H9 (cell line): ENCODE data around the gene PITPNM1. TPM values are rescaled to one million over a fixed set of nuclear protein-coding genes. Genes with fewer than 3 reads are reported as not detected.

Experiments
- DNase-seq: peaks from one replicate; pipeline ENCODE4 v3.0.0-alpha.2; 2017
- H2AFZ ChIP-seq: one replicate; pipeline ENCODE4 v1.6.1; 2013; ENCODE audit warnings: mild to moderate bottlenecking, low read length, control low read depth, moderate library complexity
- H2AK5ac ChIP-seq: 2 replicates; pipeline ENCODE4 v1.6.1; 2013; ENCODE audit warnings: low read length, control low read depth, mixed read lengths; ENCODE audit not compliant: insufficient read length
- H2BK120ac ChIP-seq: one replicate; pipeline ENCODE4 v1.6.1; 2013; ENCODE audit warnings: low read depth, mild to moderate bottlenecking, low read length, control low read depth, inconsistent platforms; ENCODE audit not compliant: poor library complexity, severe bottlenecking
- H2BK12ac ChIP-seq: 2 replicates; pipeline ENCODE4 v1.6.1; 2013; ENCODE audit warnings: low read length, control low read depth, mixed read lengths, low read depth; ENCODE audit not compliant: insufficient read length
- H2BK15ac ChIP-seq: 2 replicates; pipeline ENCODE4 v1.6.1; 2013; ENCODE audit warnings: low read depth, low read length, control low read depth
- H2BK20ac ChIP-seq: one replicate; pipeline ENCODE4 v1.6.1; 2013; ENCODE audit warnings: low read depth, mild to moderate bottlenecking, low read length, control low read depth, inconsistent platforms; ENCODE audit not compliant: poor library complexity, severe bottlenecking
- H2BK5ac ChIP-seq: 2 replicates; pipeline ENCODE4 v1.6.1; 2013; ENCODE audit warnings: low read length, control low read depth, mixed read lengths; ENCODE audit not compliant: insufficient read length
- H3K14ac ChIP-seq: 2 replicates; pipeline ENCODE4 v1.6.1; 2013; ENCODE audit warnings: low read length, control low read depth; ENCODE audit not compliant: insufficient read depth
- H3K18ac ChIP-seq: 2 replicates; pipeline ENCODE4 v1.6.1; 2013; ENCODE audit warnings: low read depth, mild to moderate bottlenecking, mixed read lengths, low read length, control low read depth; ENCODE audit not compliant: insufficient read length
- H3K23ac ChIP-seq: 2 replicates; pipeline ENCODE4 v1.6.1; 2013; ENCODE audit warnings: low read length, control low read depth, mixed read lengths, low read depth; ENCODE audit not compliant: insufficient read length
- H3K23me2 ChIP-seq: 2 replicates; pipeline ENCODE4 v1.6.1; 2013; ENCODE audit warnings: low read depth, mild to moderate bottlenecking, mixed read lengths, low read length, control low read depth; ENCODE audit not compliant: insufficient read length, poor library complexity, severe bottlenecking
- H3K27ac ChIP-seq: 2 replicates; pipeline ENCODE4 v1.5.1; 2013; ENCODE audit warnings: low read length, control low read depth, mixed read lengths, low read depth; ENCODE audit not compliant: insufficient read length
- H3K27me3 ChIP-seq: 2 replicates; pipeline ENCODE4 v1.6.1; 2013; ENCODE audit warnings: low read length, control low read depth, inconsistent platforms; ENCODE audit not compliant: insufficient read depth
- H3K4ac ChIP-seq: 2 replicates; pipeline ENCODE4 v1.6.1; 2013; ENCODE audit warnings: low read depth, mild to moderate bottlenecking, control low read depth, inconsistent platforms, low read length, moderate library complexity
- H3K4me1 ChIP-seq: 2 replicates; pipeline ENCODE4 v1.6.1; 2013; ENCODE audit warnings: low read length, control low read depth, inconsistent platforms; ENCODE audit not compliant: insufficient read depth
- H3K4me2 ChIP-seq: 2 replicates; pipeline ENCODE4 v1.6.1; 2013; ENCODE audit warnings: low read length, control low read depth, mixed read lengths; ENCODE audit not compliant: insufficient read length, insufficient read depth
- H3K56ac ChIP-seq: 2 replicates; pipeline ENCODE4 v1.6.1; 2013; ENCODE audit warnings: low read depth, mild to moderate bottlenecking, mixed read lengths, low read length, control low read depth; ENCODE audit not compliant: insufficient read length
- H3K79me1 ChIP-seq: 2 replicates; pipeline ENCODE4 v1.6.1; 2013; ENCODE audit warnings: low read depth, mild to moderate bottlenecking, moderate library complexity, low read length, control low read depth, inconsistent platforms; ENCODE audit not compliant: insufficient read depth, poor library complexity, severe bottlenecking
- H3K79me2 ChIP-seq: 2 replicates; pipeline ENCODE4 v1.6.1; 2013; ENCODE audit warnings: low read length, control low read depth, inconsistent platforms; ENCODE audit not compliant: insufficient read depth
- H3K9ac ChIP-seq: 2 replicates; pipeline ENCODE4 v1.6.1; 2013; ENCODE audit warnings: low read length, control low read depth, mixed read lengths; ENCODE audit not compliant: insufficient read length; ENCODE audit errors: extremely low read depth
- H3K9me3 ChIP-seq: one replicate; pipeline ENCODE4 v1.6.1; 2013; ENCODE audit warnings: low read depth, low read length, inconsistent platforms; ENCODE audit not compliant: control insufficient read depth
- H3T11ph ChIP-seq: one replicate; pipeline ENCODE4 v1.6.1; 2013; ENCODE audit warnings: mild to moderate bottlenecking, low read length, control low read depth, inconsistent platforms
- H4K20me1 ChIP-seq: one replicate; pipeline ENCODE4 v1.6.1; 2013; ENCODE audit not compliant: control insufficient read depth, insufficient read length, insufficient read depth
- H4K5ac ChIP-seq: 2 replicates; pipeline ENCODE4 v1.6.1; 2013; ENCODE audit warnings: low read depth, mild to moderate bottlenecking, mixed read lengths, low read length, control low read depth; ENCODE audit not compliant: insufficient read length
- H4K8ac ChIP-seq: replicated peaks from 2 replicates; pipeline ENCODE4 v1.6.1; 2013; ENCODE audit warnings: low read length, control low read depth, mixed read lengths, low read depth; ENCODE audit not compliant: insufficient read length
- H4K91ac ChIP-seq: 2 replicates; pipeline ENCODE4 v1.6.1; 2013; ENCODE audit warnings: low read depth, mild to moderate bottlenecking, moderate library complexity, mixed read lengths, low read length, control low read depth; ENCODE audit not compliant: insufficient read length
- H3K27ac Mint-ChIP-seq, 3 experiments: 2 replicates in 2 of 3; 3 replicates in 1 of 3; pipeline ENCODE4 v1.8.0; 2020 to 2021; ENCODE audit warnings: mixed read lengths in 3 of 3, mild to moderate bottlenecking in 1 of 3, moderate library complexity in 1 of 3
- H3K27me3 Mint-ChIP-seq: 2 replicates; pipeline ENCODE4 v1.8.0; 2021; ENCODE audit warnings: low read depth, mild to moderate bottlenecking, moderate library complexity, mixed read lengths
- H3K36me3 Mint-ChIP-seq, 3 experiments: 2 replicates in 2 of 3; 3 replicates in 1 of 3; pipeline ENCODE4 v1.8.0; 2020 to 2021; ENCODE audit warnings: low read depth in 3 of 3, mixed read lengths in 3 of 3; ENCODE audit not compliant: insufficient read depth in 1 of 3
- H3K4me1 Mint-ChIP-seq, 2 experiments: 2 replicates each; pipeline ENCODE4 v1.8.0; 2020; ENCODE audit warnings: mixed read lengths in 2 of 2
- H3K4me3 Mint-ChIP-seq, 2 experiments: 2 replicates in 1 of 2; 3 replicates in 1 of 2; pipeline ENCODE4 v1.8.0; 2020 to 2021; ENCODE audit warnings: mild to moderate bottlenecking in 2 of 2, mixed read lengths in 2 of 2, moderate library complexity in 1 of 2
- H3K9me3 Mint-ChIP-seq, 2 experiments: 2 replicates in 1 of 2; 3 replicates in 1 of 2; pipeline ENCODE4 v1.8.0; 2020; ENCODE audit warnings: mild to moderate bottlenecking in 2 of 2, mixed read lengths in 2 of 2, moderate library complexity in 1 of 2
- WGBS: extraction: QIAGEN DNeasy Blood & Tissue Kit; methylation state at CpG from one replicate; pipeline ENCODE4 v1.1.7; 2013; ENCODE audit warnings: missing lambda C conversion rate, low lambda C conversion rate, mixed read lengths; ENCODE audit not compliant: insufficient read length; ENCODE audit errors: extremely low coverage; 5-methylcytosine and 5-hydroxymethylcytosine counted together
- total RNA-seq: library from RNA; stranded (reverse); gene quantifications from 2 replicates; pipeline ENCODE4 v1.2.1, GENCODE V29; 2021
- TF ChIP-seq, protein P1 (sequence below): fragments of 200-600 bp; sonication (generic); conservative IDR thresholded peaks from 3 replicates; pipeline ENCODE4 v1.8.0; 2021; ENCODE audit warnings: antibody characterized with exemption, mild to moderate bottlenecking

Gene PITPNM1
- total RNA-seq, 1 experiment from 2014 or later, result 43.5 TPM

DNA sequence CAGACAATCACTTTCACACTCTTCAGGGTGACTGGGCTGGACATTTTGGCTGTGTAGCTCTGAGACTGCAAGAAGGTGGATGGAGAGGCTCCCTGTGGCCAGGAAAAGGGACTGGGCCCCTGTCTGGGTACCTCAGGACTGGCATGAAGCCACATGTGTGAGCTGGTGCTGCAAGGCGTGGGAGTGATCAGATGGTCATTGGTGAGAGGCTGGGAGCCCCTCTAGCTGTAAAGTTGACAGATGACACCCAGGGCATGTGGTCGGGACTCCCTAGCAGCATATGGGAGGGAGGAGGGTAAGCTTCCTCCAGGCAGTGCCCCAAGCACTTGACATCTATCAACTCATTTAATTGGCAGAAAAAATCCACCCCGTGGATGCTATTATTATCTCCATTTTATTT, 37.0 kb upstream of the PITPNM1 start:
- H3K79me2 ChIP-seq, result no peaks in the 10 kb centered on the region
- H4K8ac ChIP-seq, result no peak overlapping the region
- H2BK5ac ChIP-seq, result no peak overlapping the region
- no peak overlapping the region for H3K4me2 ChIP-seq
- Mint-ChIP-seq H3K4me1 (peaks cover 4 to 9% of the 10 kb centered on the region in 2 experiments), H3K27me3 (peaks cover 20% of the 10 kb centered on the region), H3K27ac (no peak overlapping the region), H3K4me3 (no peak overlapping the region), H3K36me3 (no peaks in the 10 kb centered on the region), H3K9me3 (peaks cover 2% of the 10 kb centered on the region in 2 experiments; a peak in 3 of 5 replicates)
- no peaks in the 10 kb centered on the region for H3K4me1 ChIP-seq
- H3T11ph ChIP-seq, result no peak overlapping the region
- H3K14ac ChIP-seq, result no peak overlapping the region
- no peak overlapping the region for H4K91ac ChIP-seq
- no peak overlapping the region for H3K23ac ChIP-seq
- H3K9me3 ChIP-seq, result no peaks in the 10 kb centered on the region
- no peak overlapping the region for H4K5ac ChIP-seq
- H2BK15ac ChIP-seq, result no peak overlapping the region
- H4K20me1 ChIP-seq, result no peaks in the 10 kb centered on the region
- no CpG with 5 or more reads among the region's 3 CpGs for WGBS
- no peak overlapping the region for H3K9ac ChIP-seq
- no peak for DNase-seq
- no peak overlapping the region for H3K56ac ChIP-seq
- TF ChIP-seq, protein P1, sequence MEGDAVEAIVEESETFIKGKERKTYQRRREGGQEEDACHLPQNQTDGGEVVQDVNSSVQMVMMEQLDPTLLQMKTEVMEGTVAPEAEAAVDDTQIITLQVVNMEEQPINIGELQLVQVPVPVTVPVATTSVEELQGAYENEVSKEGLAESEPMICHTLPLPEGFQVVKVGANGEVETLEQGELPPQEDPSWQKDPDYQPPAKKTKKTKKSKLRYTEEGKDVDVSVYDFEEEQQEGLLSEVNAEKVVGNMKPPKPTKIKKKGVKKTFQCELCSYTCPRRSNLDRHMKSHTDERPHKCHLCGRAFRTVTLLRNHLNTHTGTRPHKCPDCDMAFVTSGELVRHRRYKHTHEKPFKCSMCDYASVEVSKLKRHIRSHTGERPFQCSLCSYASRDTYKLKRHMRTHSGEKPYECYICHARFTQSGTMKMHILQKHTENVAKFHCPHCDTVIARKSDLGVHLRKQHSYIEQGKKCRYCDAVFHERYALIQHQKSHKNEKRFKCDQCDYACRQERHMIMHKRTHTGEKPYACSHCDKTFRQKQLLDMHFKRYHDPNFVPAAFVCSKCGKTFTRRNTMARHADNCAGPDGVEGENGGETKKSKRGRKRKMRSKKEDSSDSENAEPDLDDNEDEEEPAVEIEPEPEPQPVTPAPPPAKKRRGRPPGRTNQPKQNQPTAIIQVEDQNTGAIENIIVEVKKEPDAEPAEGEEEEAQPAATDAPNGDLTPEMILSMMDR, result no peak
- H3K23me2 ChIP-seq, result no peaks in the 10 kb centered on the region
- no peaks in the 10 kb centered on the region for H3K79me1 ChIP-seq
- no peak overlapping the region for H2AFZ ChIP-seq
- H3K18ac ChIP-seq, result no peak overlapping the region
- no peak overlapping the region for H3K4ac ChIP-seq
- H3K27ac ChIP-seq, result no peak overlapping the region
- no peak overlapping the region for H2BK120ac ChIP-seq
- H3K27me3 ChIP-seq, result no peaks in the 10 kb centered on the region
- no peak overlapping the region for H2BK20ac ChIP-seq
- no peak overlapping the region for H2AK5ac ChIP-seq
- no peak overlapping the region for H2BK12ac ChIP-seq
